SK-N-MC (cell line): ENCODE measurements around the gene PACRG.

Experiments used
- EZH2 ChIP-seq: fragments of 200-600 bp; sonication (generic); IDR thresholded peaks from one replicate; pipeline ENCODE4 v1.6.1; 2017; ENCODE audit warnings: antibody characterized with exemption
- POLR2AphosphoS5 ChIP-seq: IDR thresholded peaks from 2 replicates; pipeline ENCODE4 v1.6.1; 2012; ENCODE audit warnings: mild to moderate bottlenecking, low read depth, low read length, borderline replicate concordance

DNA sequence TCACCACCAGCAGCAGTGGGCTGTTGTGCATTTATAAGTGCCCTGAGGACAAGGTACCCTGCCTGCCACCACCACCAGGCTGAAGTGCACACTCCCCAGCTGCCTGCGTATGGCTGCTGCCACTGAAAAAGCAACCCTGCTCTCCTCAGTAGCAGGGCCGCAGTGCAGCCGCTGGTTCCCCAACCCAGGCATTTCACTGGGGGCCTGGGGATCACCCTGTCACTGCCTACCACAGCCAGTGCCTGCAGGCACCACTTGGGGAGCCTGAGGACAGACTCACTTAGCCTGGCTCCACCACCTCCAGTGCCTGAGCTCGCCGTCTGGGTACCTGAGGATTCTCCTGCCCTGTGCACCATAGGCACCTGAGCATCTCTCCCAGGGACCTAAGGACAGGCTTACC is 215.6 kb downstream of the PACRG start:
- TF ChIP-seq POLR2AphosphoS5 (no peak), EZH2 (no peak)
